ELF-1 (cell line): Measurements from ENCODE around the gene H2AZ2.
"Not testable (repeated sequence)": the region's sequence is repeated elsewhere in the genome, so short reads cannot be mapped to it uniquely, and the experiment has no call there.

Experiments
- DNase-seq: peaks from one replicate; pipeline ENCODE4 v3.0.0-alpha.2; 2016; ENCODE audit warnings: low read depth, low spot score

The H2AZ2 gene

GRCh38 chr7:44870780-44871179, 22.9 kb upstream of the H2AZ2 start:
- not testable (repeated sequence) for DNase-seq

- not testable (repeated sequence) for DNase-seq
These were observed 22.4 kb upstream of the H2AZ2 start for GRCh38 chr7:44870336-44870735.

GRCh38 chr7:44867073-44867995, 19.4 kb upstream of the H2AZ2 start:
- DNase-seq: peak; percentile 26

- not testable (repeated sequence) for DNase-seq
These were observed 14.1 kb upstream of the H2AZ2 start for GRCh38 chr7:44861949-44862348.

GRCh38 chr7:44858161-44858560, 10.3 kb upstream of the H2AZ2 start:
- DNase-seq: no peak

GRCh38 chr7:44854644-44855364, 6.9 kb upstream of the H2AZ2 start:
- no peak for DNase-seq

GRCh38 chr7:44853391-44853790, 5.5 kb upstream of the H2AZ2 start:
- no peak for DNase-seq

- DNase-seq: no peak
These were observed 4.7 kb upstream of the H2AZ2 start for GRCh38 chr7:44852590-44852989.

GRCh38 chr7:44849885-44850544, 2.1 kb upstream of the H2AZ2 start:
- DNase-seq: no peak

- DNase-seq: no peak
These were observed 1.5 kb upstream of the H2AZ2 start for GRCh38 chr7:44849259-44849884.

- DNase-seq: peak; percentile 93
These were observed 373 bp downstream of the H2AZ2 start for GRCh38 chr7:44847509-44847919.

GRCh38 chr7:44846816-44847508, 925 bp downstream of the H2AZ2 start:
- no peak for DNase-seq

GRCh38 chr7:44846390-44846789, 1.5 kb downstream of the H2AZ2 start:
- DNase-seq: not testable (repeated sequence)

- DNase-seq: no peak
These were observed 2.4 kb downstream of the H2AZ2 start for GRCh38 chr7:44845451-44845850.

GRCh38 chr7:44843440-44843839, 4.4 kb downstream of the H2AZ2 start:
- not testable (repeated sequence) for DNase-seq

- peak; percentile 21 for DNase-seq
These were observed 5.2 kb downstream of the H2AZ2 start for GRCh38 chr7:44842675-44843074.

GRCh38 chr7:44838751-44839150, 9.1 kb downstream of the H2AZ2 start:
- DNase-seq: no peak

GRCh38 chr7:44827567-44827966, 20.3 kb downstream of the H2AZ2 start:
- DNase-seq: no peak

GRCh38 chr7:44824894-44825526, 22.9 kb downstream of the H2AZ2 start:
- no peak for DNase-seq

GRCh38 chr7:44823255-44823781, 24.6 kb downstream of the H2AZ2 start:
- DNase-seq: peak; percentile 75
